Stimulated activated naive CD8-positive, alpha-beta T cell treated with anti-CD3 and anti-CD28 coated beads, Interleukin-15, Interleukin-2, amounts not matched to agents 100 ng/mL and 50 ng/mL, for 24 hours (primary cell): ENCODE data around the gene MICA.
"Not testable (repeated sequence)": the region's sequence is repeated elsewhere in the genome, so short reads cannot be mapped to it uniquely, and the experiment has no call there.

ENCODE experiments used
- H3K27ac Mint-ChIP-seq: one replicate; pipeline ENCODE4 v1.8.0; 2021; ENCODE audit warnings: mild to moderate bottlenecking, mixed read lengths
- H3K27me3 Mint-ChIP-seq: one replicate; pipeline ENCODE4 v1.8.0; 2021; ENCODE audit warnings: mixed read lengths
- H3K36me3 Mint-ChIP-seq: one replicate; pipeline ENCODE4 v1.8.0; 2021; ENCODE audit warnings: low read depth, mixed read lengths
- H3K4me1 Mint-ChIP-seq: one replicate; pipeline ENCODE4 v1.8.0; 2021; ENCODE audit warnings: low read depth, mixed read lengths
- H3K4me3 Mint-ChIP-seq: one replicate; pipeline ENCODE4 v1.8.0; 2021; ENCODE audit warnings: mild to moderate bottlenecking, mixed read lengths
- H3K9me3 Mint-ChIP-seq: one replicate; pipeline ENCODE4 v1.8.0; 2021; ENCODE audit warnings: mixed read lengths

The MICA gene

DNA sequence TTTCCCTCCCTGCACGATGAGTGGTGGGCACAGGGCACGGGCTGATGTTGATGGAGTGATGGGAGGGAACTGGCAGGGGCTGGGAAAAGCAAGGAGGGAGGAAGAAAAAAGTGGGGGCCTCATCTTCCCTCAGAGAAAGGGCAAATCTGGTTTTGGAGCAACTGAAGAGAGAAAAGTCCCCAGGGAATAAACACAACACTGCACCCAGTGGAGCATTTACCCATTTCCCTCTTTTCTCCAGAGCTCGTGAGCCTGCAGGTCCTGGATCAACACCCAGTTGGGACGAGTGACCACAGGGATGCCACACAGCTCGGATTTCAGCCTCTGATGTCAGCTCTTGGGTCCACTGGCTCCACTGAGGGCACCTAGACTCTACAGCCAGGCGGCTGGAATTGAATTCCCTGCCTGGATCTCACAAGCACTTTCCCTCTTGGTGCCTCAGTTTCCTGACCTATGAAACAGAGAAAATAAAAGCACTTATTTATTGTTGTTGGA is 11.4 kb downstream of the MICA start:
- H3K4me1 Mint-ChIP-seq, result peaks cover 8% of the 10 kb centered on the region
- H3K27ac Mint-ChIP-seq, result no peak overlapping the region
- peaks cover 28% of the 10 kb centered on the region for H3K36me3 Mint-ChIP-seq
- H3K4me3 Mint-ChIP-seq, result no peak overlapping the region
- no peaks in the 10 kb centered on the region for H3K27me3 Mint-ChIP-seq
- H3K9me3 Mint-ChIP-seq, result no peaks in the 10 kb centered on the region

GRCh38 chr6:31416394-31417014 is 13.1 kb downstream of the MICA start:
- no peaks in the 10 kb centered on the region for H3K27me3 Mint-ChIP-seq
- H3K4me1 Mint-ChIP-seq, result peaks cover 10% of the 10 kb centered on the region
- H3K9me3 Mint-ChIP-seq, result no peaks in the 10 kb centered on the region
- H3K36me3 Mint-ChIP-seq, result peaks cover 18% of the 10 kb centered on the region
- H3K27ac Mint-ChIP-seq, result no peak overlapping the region
- H3K4me3 Mint-ChIP-seq, result no peak overlapping the region

- Mint-ChIP-seq H3K9me3 (no peaks in the 10 kb centered on the region), H3K27me3 (no peaks in the 10 kb centered on the region), H3K4me1 (peaks cover 10% of the 10 kb centered on the region), H3K36me3 (peaks cover 18% of the 10 kb centered on the region), H3K4me3 (no peak overlapping the region), H3K27ac (no peak overlapping the region)
Observed at GRCh38 chr6:31418251-31418650, 14.9 kb downstream of the MICA start.

GRCh38 chr6:31419842-31420241 is 16.4 kb downstream of the MICA start:
- H3K9me3 Mint-ChIP-seq, result no peaks in the 10 kb centered on the region
- H3K36me3 Mint-ChIP-seq, result peaks cover 16% of the 10 kb centered on the region
- H3K27me3 Mint-ChIP-seq, result no peaks in the 10 kb centered on the region
- H3K27ac Mint-ChIP-seq, result no peak overlapping the region
- H3K4me1 Mint-ChIP-seq, result peaks cover 10% of the 10 kb centered on the region
- no peak overlapping the region for H3K4me3 Mint-ChIP-seq

DNA sequence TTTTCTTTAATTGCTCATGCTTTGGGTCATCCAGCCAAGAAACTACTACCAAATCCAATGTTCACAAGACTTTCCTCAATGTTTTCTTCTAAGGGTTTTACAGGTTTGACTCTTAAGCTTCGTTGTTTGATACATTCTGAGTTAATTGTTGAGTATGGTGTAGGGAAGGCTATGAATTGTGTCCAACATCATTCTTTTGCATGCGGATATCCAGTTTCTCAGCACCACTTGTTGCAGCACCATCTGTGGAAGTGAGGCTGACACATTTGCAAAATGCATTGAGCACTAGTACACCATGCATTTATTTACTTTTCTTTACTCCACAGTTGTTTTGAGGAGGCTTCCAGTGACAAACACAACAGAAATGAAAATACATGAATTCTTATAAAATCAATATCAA is 17.2 kb downstream of the MICA start:
- no peak overlapping the region for H3K27ac Mint-ChIP-seq
- H3K36me3 Mint-ChIP-seq, result peaks cover 16% of the 10 kb centered on the region
- no peaks in the 10 kb centered on the region for H3K9me3 Mint-ChIP-seq
- peaks cover 10% of the 10 kb centered on the region for H3K4me1 Mint-ChIP-seq
- no peak overlapping the region for H3K4me3 Mint-ChIP-seq
- no peaks in the 10 kb centered on the region for H3K27me3 Mint-ChIP-seq

DNA sequence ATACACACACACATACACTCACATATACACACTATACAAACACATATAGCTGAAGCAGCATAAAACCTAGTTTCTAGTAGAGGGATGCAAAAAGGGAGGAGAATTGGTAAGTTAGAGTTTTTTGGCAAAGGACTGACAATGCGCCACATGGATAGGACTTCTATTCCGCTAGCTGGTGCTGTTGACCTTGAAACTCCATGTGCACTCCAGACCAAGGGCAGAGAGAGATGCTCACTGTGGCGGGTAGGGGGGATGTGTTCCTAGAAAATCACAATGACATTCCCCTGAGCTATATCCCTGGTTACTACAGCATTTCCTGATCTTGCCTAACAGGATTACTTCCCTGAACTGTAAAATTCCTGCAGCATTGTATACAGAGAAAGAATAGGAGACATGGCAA is 19.2 kb downstream of the MICA start:
- H3K9me3 Mint-ChIP-seq, result no peaks in the 10 kb centered on the region
- peaks cover 3% of the 10 kb centered on the region for H3K27me3 Mint-ChIP-seq
- peaks cover 4% of the 10 kb centered on the region for H3K4me1 Mint-ChIP-seq
- no peak overlapping the region for H3K27ac Mint-ChIP-seq
- H3K4me3 Mint-ChIP-seq, result no peak overlapping the region
- peaks cover 1% of the 10 kb centered on the region for H3K36me3 Mint-ChIP-seq

GRCh38 chr6:31423550-31423949 is 20.2 kb downstream of the MICA start:
- Mint-ChIP-seq H3K27me3 (peaks cover 3% of the 10 kb centered on the region), H3K9me3 (no peaks in the 10 kb centered on the region), H3K4me3 (no peak overlapping the region), H3K36me3 (no peaks in the 10 kb centered on the region), H3K27ac (no peak overlapping the region), H3K4me1 (peaks cover 4% of the 10 kb centered on the region)

DNA sequence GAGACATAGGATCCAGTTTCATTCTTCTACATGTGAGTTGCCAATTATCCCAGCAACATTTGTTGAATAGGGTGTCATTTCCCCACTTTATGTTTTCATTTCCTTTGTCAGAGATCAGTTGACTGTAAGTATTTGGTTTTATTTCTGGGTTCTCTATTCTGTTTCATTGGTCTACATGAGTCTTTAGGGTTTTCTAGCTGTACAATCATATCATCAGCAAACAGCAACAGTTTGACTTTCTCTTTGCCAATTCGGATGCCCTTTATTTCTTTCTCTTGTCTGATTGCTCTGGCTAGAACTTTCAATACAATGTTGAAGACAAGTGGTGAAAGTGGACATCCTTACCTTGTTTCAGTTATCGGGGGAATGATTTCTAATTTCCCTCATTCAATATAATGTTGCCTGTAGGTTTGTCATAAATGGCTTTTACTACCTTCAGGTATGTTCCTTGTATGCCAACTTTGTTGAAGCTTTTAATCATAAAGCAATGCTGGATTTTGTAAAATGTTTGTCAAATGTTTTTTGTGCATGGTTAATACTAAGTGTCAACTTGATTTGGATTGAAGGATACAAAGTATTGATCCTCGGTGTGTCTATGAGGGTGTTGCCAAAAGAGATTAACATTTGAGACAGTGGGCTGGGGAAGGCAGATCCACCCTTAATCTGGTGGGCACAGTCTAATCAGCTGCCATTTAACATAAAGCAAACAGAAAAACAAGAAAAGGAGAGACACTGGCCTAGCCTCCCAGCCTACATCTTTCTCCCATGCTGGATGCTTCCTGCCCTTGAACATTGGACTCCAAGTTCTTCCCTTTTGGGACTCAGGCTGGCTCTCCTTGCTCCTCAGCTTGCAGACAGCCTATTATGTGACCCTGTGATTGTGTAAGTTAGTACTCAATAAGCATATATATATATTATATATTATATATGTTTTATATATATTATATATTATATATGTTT is 23.3 kb downstream of the MICA start:
- H3K9me3 Mint-ChIP-seq, result no peaks in the 10 kb centered on the region
- no peaks in the 10 kb centered on the region for H3K36me3 Mint-ChIP-seq
- peaks cover 9% of the 10 kb centered on the region for H3K27me3 Mint-ChIP-seq
- no peak overlapping the region for H3K27ac Mint-ChIP-seq
- H3K4me3 Mint-ChIP-seq, result no peak overlapping the region
- no peaks in the 10 kb centered on the region for H3K4me1 Mint-ChIP-seq

- Mint-ChIP-seq H3K4me3 (no peak overlapping the region), H3K27me3 (peaks cover 15% of the 10 kb centered on the region), H3K4me1 (no peaks in the 10 kb centered on the region), H3K9me3 (no peaks in the 10 kb centered on the region), H3K27ac (no peak overlapping the region), H3K36me3 (no peaks in the 10 kb centered on the region)
Observed at GRCh38 chr6:31430449-31430848, 27.1 kb downstream of the MICA start.

GRCh38 chr6:31435051-31435450 is 31.7 kb downstream of the MICA start:
- H3K27me3 Mint-ChIP-seq, result peaks cover 47% of the 10 kb centered on the region
- not testable (repeated sequence) for H3K36me3 Mint-ChIP-seq, H3K4me3 Mint-ChIP-seq, H3K27ac Mint-ChIP-seq, H3K9me3 Mint-ChIP-seq, H3K4me1 Mint-ChIP-seq

- peaks cover 66% of the 10 kb centered on the region for H3K27me3 Mint-ChIP-seq
- peaks cover 7% of the 10 kb centered on the region for H3K9me3 Mint-ChIP-seq
- no peak overlapping the region for H3K4me3 Mint-ChIP-seq
- H3K27ac Mint-ChIP-seq, result no peak overlapping the region
- no peaks in the 10 kb centered on the region for H3K36me3 Mint-ChIP-seq
- H3K4me1 Mint-ChIP-seq, result no peaks in the 10 kb centered on the region
Observed at GRCh38 chr6:31438222-31438621, 34.8 kb downstream of the MICA start.

- Mint-ChIP-seq H3K27me3 (peaks cover 71% of the 10 kb centered on the region), H3K4me3 (no peak overlapping the region), H3K4me1 (no peaks in the 10 kb centered on the region), H3K9me3 (peaks cover 7% of the 10 kb centered on the region), H3K36me3 (no peaks in the 10 kb centered on the region), H3K27ac (no peak overlapping the region)
Observed at GRCh38 chr6:31438677-31439076, 35.3 kb downstream of the MICA start.

- Mint-ChIP-seq H3K4me3 (no peak overlapping the region), H3K27me3 (peaks cover 72% of the 10 kb centered on the region), H3K27ac (no peak overlapping the region), H3K9me3 (peaks cover 7% of the 10 kb centered on the region), H3K4me1 (no peaks in the 10 kb centered on the region), H3K36me3 (no peaks in the 10 kb centered on the region)
Observed at GRCh38 chr6:31441365-31442267, 38.2 kb downstream of the MICA start.

DNA sequence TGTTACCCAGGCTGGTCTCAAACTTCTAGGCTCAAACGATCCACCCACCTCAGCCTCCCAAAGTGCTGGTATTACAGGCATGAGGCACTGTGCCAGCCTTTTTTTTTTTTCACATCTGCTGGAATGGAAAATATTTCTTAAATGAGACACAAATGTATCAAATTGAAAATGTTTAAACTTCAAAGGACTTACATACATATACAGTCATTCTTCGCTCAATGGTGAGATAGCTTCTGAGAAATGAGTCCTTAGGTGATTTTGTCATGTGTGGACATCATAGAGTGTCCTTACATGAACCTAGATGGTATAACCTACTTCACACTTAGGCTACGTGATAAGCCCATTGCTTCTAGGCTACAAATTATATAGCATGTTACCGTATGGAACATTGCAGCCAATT is 43.1 kb downstream of the MICA start:
- peaks cover 43% of the 10 kb centered on the region for H3K27me3 Mint-ChIP-seq
- H3K27ac Mint-ChIP-seq, result no peak overlapping the region
- peaks cover 6% of the 10 kb centered on the region for H3K9me3 Mint-ChIP-seq
- H3K4me3 Mint-ChIP-seq, result no peak overlapping the region
- H3K36me3 Mint-ChIP-seq, result no peaks in the 10 kb centered on the region
- H3K4me1 Mint-ChIP-seq, result no peaks in the 10 kb centered on the region
